Measurements from ENCODE around the gene KCNJ4.

DNA sequence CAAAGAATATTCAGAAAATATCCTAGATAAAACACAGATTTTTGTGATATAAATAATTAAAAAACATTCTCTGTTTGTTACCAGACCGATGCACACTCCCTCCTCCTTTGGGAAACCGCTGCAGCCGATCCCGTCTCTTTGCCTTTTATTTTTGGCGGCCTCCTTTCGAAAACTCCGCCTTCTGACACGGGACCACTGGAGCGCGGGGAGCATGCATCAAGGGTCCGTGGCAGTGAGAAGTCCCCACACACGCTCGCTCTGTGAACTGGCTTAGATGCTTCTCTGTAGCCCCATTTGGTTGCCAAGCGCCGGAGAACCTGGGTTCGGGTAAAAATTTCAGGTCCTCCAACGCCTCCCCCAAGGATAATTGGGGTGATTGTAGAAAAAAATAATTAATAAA, 34.1 kb upstream of the KCNJ4 start:
- TF ChIP-seq, protein P1, sequence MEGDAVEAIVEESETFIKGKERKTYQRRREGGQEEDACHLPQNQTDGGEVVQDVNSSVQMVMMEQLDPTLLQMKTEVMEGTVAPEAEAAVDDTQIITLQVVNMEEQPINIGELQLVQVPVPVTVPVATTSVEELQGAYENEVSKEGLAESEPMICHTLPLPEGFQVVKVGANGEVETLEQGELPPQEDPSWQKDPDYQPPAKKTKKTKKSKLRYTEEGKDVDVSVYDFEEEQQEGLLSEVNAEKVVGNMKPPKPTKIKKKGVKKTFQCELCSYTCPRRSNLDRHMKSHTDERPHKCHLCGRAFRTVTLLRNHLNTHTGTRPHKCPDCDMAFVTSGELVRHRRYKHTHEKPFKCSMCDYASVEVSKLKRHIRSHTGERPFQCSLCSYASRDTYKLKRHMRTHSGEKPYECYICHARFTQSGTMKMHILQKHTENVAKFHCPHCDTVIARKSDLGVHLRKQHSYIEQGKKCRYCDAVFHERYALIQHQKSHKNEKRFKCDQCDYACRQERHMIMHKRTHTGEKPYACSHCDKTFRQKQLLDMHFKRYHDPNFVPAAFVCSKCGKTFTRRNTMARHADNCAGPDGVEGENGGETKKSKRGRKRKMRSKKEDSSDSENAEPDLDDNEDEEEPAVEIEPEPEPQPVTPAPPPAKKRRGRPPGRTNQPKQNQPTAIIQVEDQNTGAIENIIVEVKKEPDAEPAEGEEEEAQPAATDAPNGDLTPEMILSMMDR (conservative IDR thresholded peaks at IDR 0.05; ENCODE audit: low read length) = no peak
- no peak for TF ChIP-seq EZH2phosphoT487 (IDR thresholded peaks at IDR 0.05; ENCODE audit: borderline replicate concordance)
